SK-N-SH treated with all-trans-retinoic acid at 6 μM for 48 hours (cell line): ENCODE measurements around the gene SEC24C.

ENCODE experiments used
- ATAC-seq: fragments of 200-7000 bp; cut with Tn5 transposase; 3 replicates; pipeline ENCODE4 v1.9.1; 2020; ENCODE audit warnings: mild to moderate bottlenecking, moderate library complexity
- BACH2 ChIP-seq: fragments of 250-450 bp; sonication (Bioruptor Pico); IDR thresholded peaks from 2 replicates; pipeline ENCODE4 v1.9.0; 2021; ENCODE audit warnings: mild to moderate bottlenecking, borderline replicate concordance
- CSDC2 ChIP-seq: fragments of 250-450 bp; sonication (Bioruptor Pico); IDR thresholded peaks from 2 replicates; pipeline ENCODE4 v1.5.0; 2020; ENCODE audit warnings: mild to moderate bottlenecking, moderate library complexity
- ESRRG ChIP-seq: fragments of 250-450 bp; sonication (Bioruptor Pico); IDR thresholded peaks from 2 replicates; pipeline ENCODE4 v1.6.1; 2021; ENCODE audit warnings: mild to moderate bottlenecking
- GLIS3 ChIP-seq: fragments of 250-450 bp; sonication (Bioruptor Pico); IDR thresholded peaks from 2 replicates; pipeline ENCODE4 v1.5.0; 2020; ENCODE audit warnings: mild to moderate bottlenecking, moderate library complexity
- ISL1 ChIP-seq: fragments of 250-450 bp; sonication (Bioruptor Pico); IDR thresholded peaks from 2 replicates; pipeline ENCODE4 v2.1.2; 2022; ENCODE audit warnings: mild to moderate bottlenecking, moderate library complexity
- OSR1 ChIP-seq: fragments of 250-450 bp; sonication (Bioruptor Pico); IDR thresholded peaks from 2 replicates; pipeline ENCODE4 v1.8.0; 2022; ENCODE audit warnings: moderate library complexity, mild to moderate bottlenecking, inconsistent platforms
- PPARA ChIP-seq: fragments of 250-450 bp; sonication (Bioruptor Pico); IDR thresholded peaks from 2 replicates; pipeline ENCODE4 v1.5.0; 2020; ENCODE audit warnings: mild to moderate bottlenecking, borderline replicate concordance
- RARB ChIP-seq: fragments of 250-450 bp; sonication (Bioruptor Pico); IDR thresholded peaks from 2 replicates; pipeline ENCODE4 v1.8.0; 2021; ENCODE audit warnings: mild to moderate bottlenecking, moderate library complexity
- SNAI2 ChIP-seq: fragments of 250-450 bp; sonication (Bioruptor Pico); IDR thresholded peaks from 2 replicates; pipeline ENCODE4 v1.5.0; 2020; ENCODE audit warnings: mild to moderate bottlenecking, moderate library complexity
- TCF4 ChIP-seq: fragments of 250-450 bp; sonication (Bioruptor Pico); IDR thresholded peaks from 2 replicates; pipeline ENCODE4 v1.8.0; 2021; ENCODE audit warnings: mild to moderate bottlenecking, moderate library complexity, borderline replicate concordance
- TOX ChIP-seq: fragments of 250-450 bp; sonication (Bioruptor Pico); IDR thresholded peaks from 2 replicates; pipeline ENCODE4 v1.8.0; 2021; ENCODE audit warnings: mild to moderate bottlenecking, moderate library complexity, borderline replicate concordance
- ZFP3 ChIP-seq: fragments of 250-450 bp; sonication (Bioruptor Pico); IDR thresholded peaks from 2 replicates; pipeline ENCODE4 v1.5.0; 2020; ENCODE audit warnings: mild to moderate bottlenecking, moderate library complexity
- ZFP30 ChIP-seq: fragments of 450-650 bp; formaldehyde crosslinking; IDR thresholded peaks from 2 replicates; pipeline ENCODE4 v1.5.0; 2022; ENCODE audit warnings: mild to moderate bottlenecking, moderate library complexity
- ZNF565 ChIP-seq: fragments of 450-650 bp; formaldehyde crosslinking; conservative IDR thresholded peaks from 2 replicates; pipeline ENCODE4 v1.5.0; 2020; ENCODE audit warnings: low read depth, mild to moderate bottlenecking, moderate library complexity
- ZNF70 ChIP-seq: fragments of 450-650 bp; formaldehyde crosslinking; IDR thresholded peaks from 2 replicates; pipeline ENCODE4 v1.5.0; 2020; ENCODE audit warnings: mild to moderate bottlenecking, moderate library complexity
- ZNF8 ChIP-seq: fragments of 450-650 bp; formaldehyde crosslinking; IDR thresholded peaks from 2 replicates; pipeline ENCODE4 v1.5.0; 2020; ENCODE audit warnings: mild to moderate bottlenecking, moderate library complexity
- TF ChIP-seq, protein P1 (sequence below): fragments of 250-450 bp; sonication (Bioruptor Pico); IDR thresholded peaks from 2 replicates; pipeline ENCODE4 v1.8.0; 2021; ENCODE audit warnings: low read depth, mild to moderate bottlenecking, moderate library complexity, borderline replicate concordance
- TF ChIP-seq, protein P2 (sequence below): fragments of 250-450 bp; sonication (Bioruptor Pico); IDR thresholded peaks from 2 replicates; pipeline ENCODE4 v1.8.0; 2020; ENCODE audit warnings: mild to moderate bottlenecking, moderate library complexity, borderline replicate concordance
- TF ChIP-seq, protein P3 (sequence below): fragments of 250-450 bp; sonication (Bioruptor Pico); IDR thresholded peaks from 2 replicates; pipeline ENCODE4 v1.5.0; 2020; ENCODE audit warnings: mild to moderate bottlenecking, moderate library complexity
- TF ChIP-seq, protein P4 (sequence below): fragments of 250-450 bp; sonication (Bioruptor Pico); IDR thresholded peaks from 2 replicates; pipeline ENCODE4 v1.5.1; 2021; ENCODE audit warnings: mild to moderate bottlenecking, moderate library complexity

SEC24C gene

DNA sequence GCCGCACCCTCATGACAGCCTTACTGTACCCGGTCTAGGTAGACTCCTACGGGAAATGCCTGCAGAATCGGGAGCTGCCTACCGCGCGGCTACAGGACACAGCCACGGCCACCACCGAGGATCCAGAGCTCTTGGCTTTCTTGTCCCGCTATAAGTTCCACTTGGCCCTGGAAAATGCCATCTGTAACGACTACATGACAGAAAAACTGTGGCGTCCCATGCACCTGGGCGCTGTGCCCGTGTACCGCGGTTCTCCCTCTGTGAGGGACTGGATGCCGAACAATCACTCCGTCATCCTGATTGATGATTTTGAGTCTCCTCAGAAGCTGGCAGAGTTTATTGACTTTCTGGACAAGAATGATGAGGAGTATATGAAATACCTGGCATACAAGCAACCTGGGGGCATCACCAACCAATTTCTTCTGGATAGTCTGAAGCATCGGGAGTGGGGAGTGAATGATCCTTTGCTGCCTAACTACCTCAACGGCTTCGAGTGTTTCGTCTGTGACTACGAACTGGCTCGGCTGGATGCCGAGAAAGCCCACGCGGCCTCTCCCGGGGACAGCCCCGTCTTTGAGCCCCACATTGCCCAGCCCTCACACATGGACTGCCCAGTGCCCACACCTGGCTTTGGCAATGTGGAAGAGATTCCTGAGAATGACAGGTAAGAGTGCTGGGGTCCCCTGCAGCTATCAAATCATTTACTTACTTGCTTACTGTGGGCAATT lies 29.1 kb downstream of the SEC24C start:
- ATAC-seq = peak; percentile 34; the same call in 2 of the 3 replicates
- no peak for TF ChIP-seq ZNF70 (CRISPR knock-in tag)
- TF ChIP-seq, protein P1, sequence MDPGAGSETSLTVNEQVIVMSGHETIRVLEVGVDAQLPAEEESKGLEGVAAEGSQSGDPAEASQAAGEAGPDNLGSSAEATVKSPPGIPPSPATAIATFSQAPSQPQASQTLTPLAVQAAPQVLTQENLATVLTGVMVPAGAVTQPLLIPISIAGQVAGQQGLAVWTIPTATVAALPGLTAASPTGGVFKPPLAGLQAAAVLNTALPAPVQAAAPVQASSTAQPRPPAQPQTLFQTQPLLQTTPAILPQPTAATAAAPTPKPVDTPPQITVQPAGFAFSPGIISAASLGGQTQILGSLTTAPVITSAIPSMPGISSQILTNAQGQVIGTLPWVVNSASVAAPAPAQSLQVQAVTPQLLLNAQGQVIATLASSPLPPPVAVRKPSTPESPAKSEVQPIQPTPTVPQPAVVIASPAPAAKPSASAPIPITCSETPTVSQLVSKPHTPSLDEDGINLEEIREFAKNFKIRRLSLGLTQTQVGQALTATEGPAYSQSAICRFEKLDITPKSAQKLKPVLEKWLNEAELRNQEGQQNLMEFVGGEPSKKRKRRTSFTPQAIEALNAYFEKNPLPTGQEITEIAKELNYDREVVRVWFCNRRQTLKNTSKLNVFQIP (CRISPR knock-in tag) = no peak
- no peak for TF ChIP-seq RARB
- no peak for TF ChIP-seq BACH2 (CRISPR knock-in tag)
- TF ChIP-seq, protein P2, sequence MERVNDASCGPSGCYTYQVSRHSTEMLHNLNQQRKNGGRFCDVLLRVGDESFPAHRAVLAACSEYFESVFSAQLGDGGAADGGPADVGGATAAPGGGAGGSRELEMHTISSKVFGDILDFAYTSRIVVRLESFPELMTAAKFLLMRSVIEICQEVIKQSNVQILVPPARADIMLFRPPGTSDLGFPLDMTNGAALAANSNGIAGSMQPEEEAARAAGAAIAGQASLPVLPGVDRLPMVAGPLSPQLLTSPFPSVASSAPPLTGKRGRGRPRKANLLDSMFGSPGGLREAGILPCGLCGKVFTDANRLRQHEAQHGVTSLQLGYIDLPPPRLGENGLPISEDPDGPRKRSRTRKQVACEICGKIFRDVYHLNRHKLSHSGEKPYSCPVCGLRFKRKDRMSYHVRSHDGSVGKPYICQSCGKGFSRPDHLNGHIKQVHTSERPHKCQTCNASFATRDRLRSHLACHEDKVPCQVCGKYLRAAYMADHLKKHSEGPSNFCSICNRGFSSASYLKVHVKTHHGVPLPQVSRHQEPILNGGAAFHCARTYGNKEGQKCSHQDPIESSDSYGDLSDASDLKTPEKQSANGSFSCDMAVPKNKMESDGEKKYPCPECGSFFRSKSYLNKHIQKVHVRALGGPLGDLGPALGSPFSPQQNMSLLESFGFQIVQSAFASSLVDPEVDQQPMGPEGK (CRISPR knock-in tag) = no peak
- TF ChIP-seq GLIS3 (CRISPR knock-in tag) = no peak
- no peak for TF ChIP-seq ZNF565 (CRISPR knock-in tag)
- no peak for TF ChIP-seq ZFP3 (CRISPR knock-in tag)
- TF ChIP-seq PPARA (CRISPR knock-in tag) = no peak
- TF ChIP-seq ZNF8 (CRISPR knock-in tag) = no peak
- no peak for TF ChIP-seq ISL1
- TF ChIP-seq CSDC2 (CRISPR knock-in tag) = no peak
- no peak for TF ChIP-seq TOX
- TF ChIP-seq TCF4 (CRISPR knock-in tag) = no peak
- TF ChIP-seq, protein P3, sequence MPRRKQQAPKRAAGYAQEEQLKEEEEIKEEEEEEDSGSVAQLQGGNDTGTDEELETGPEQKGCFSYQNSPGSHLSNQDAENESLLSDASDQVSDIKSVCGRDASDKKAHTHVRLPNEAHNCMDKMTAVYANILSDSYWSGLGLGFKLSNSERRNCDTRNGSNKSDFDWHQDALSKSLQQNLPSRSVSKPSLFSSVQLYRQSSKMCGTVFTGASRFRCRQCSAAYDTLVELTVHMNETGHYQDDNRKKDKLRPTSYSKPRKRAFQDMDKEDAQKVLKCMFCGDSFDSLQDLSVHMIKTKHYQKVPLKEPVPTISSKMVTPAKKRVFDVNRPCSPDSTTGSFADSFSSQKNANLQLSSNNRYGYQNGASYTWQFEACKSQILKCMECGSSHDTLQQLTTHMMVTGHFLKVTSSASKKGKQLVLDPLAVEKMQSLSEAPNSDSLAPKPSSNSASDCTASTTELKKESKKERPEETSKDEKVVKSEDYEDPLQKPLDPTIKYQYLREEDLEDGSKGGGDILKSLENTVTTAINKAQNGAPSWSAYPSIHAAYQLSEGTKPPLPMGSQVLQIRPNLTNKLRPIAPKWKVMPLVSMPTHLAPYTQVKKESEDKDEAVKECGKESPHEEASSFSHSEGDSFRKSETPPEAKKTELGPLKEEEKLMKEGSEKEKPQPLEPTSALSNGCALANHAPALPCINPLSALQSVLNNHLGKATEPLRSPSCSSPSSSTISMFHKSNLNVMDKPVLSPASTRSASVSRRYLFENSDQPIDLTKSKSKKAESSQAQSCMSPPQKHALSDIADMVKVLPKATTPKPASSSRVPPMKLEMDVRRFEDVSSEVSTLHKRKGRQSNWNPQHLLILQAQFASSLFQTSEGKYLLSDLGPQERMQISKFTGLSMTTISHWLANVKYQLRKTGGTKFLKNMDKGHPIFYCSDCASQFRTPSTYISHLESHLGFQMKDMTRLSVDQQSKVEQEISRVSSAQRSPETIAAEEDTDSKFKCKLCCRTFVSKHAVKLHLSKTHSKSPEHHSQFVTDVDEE (CRISPR knock-in tag) = no peak
- TF ChIP-seq ZFP30 = no peak
- no peak for TF ChIP-seq OSR1
- TF ChIP-seq, protein P4, sequence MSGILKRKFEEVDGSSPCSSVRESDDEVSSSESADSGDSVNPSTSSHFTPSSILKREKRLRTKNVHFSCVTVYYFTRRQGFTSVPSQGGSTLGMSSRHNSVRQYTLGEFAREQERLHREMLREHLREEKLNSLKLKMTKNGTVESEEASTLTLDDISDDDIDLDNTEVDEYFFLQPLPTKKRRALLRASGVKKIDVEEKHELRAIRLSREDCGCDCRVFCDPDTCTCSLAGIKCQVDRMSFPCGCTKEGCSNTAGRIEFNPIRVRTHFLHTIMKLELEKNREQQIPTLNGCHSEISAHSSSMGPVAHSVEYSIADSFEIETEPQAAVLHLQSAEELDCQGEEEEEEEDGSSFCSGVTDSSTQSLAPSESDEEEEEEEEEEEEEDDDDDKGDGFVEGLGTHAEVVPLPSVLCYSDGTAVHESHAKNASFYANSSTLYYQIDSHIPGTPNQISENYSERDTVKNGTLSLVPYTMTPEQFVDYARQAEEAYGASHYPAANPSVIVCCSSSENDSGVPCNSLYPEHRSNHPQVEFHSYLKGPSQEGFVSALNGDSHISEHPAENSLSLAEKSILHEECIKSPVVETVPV = no peak
- TF ChIP-seq SNAI2 (CRISPR knock-in tag) = no peak
- TF ChIP-seq ESRRG (CRISPR knock-in tag) = no peak

DNA sequence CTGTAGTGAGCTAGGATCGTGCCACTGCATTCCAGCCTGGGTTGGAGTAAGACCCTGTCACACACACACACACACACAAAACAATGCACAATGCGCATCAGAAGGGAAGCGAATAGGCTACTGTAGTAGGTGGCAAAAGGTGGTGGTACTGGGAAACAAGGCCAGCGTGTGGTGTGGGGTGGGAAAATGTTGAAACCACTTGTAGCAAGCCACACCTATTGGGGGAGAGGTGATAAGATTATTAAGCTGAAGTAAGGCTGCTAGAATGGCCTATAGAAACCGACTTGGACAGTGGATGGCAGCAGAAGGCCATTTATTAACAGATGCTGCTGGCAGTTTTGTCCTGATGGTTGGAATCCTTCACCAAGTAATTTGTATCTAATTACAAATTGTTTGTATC lies 30.5 kb downstream of the SEC24C start:
- TF ChIP-seq, protein P3 (CRISPR knock-in tag) = no peak
- TF ChIP-seq ESRRG (CRISPR knock-in tag) (no peak), ZFP3 (CRISPR knock-in tag) (no peak), GLIS3 (CRISPR knock-in tag) (no peak), PPARA (CRISPR knock-in tag) (no peak), BACH2 (CRISPR knock-in tag) (no peak), TOX (no peak), ZNF70 (CRISPR knock-in tag) (no peak), OSR1 (no peak), CSDC2 (CRISPR knock-in tag) (no peak), RARB (no peak)
- no peak for ATAC-seq
